IPS DF 19.7 (cell line): ENCODE results near the gene ZNF24.
A peak's percentile ranks its signal among the peaks of the same experiment; 100 is the strongest.

Experiments
- DNase-seq: peaks from one replicate; pipeline ENCODE4 v3.0.0-alpha.2; 2013; ENCODE audit warnings: low read depth, low spot score

The ZNF24 gene

GRCh38 chr18:35296060-35296459 lies 48.2 kb downstream of the ZNF24 start:
- DNase-seq, result no peak

- no peak for DNase-seq
Measured at GRCh38 chr18:35291166-35291565, 53.1 kb downstream of the ZNF24 start.

- DNase-seq, result peak; percentile 79
Measured at GRCh38 chr18:35290094-35290735, 54.0 kb downstream of the ZNF24 start, which contains the start of gene ZSCAN30. ZSCAN30 (minus strand) TSS chr18:35290229; CDS start chr18:35264352, 25,877 bp downstream.

GRCh38 chr18:35289727-35290093 lies 54.5 kb downstream of the ZNF24 start:
- no peak for DNase-seq

- no peak for DNase-seq
Measured at GRCh38 chr18:35289293-35289692, 54.9 kb downstream of the ZNF24 start.

DNA sequence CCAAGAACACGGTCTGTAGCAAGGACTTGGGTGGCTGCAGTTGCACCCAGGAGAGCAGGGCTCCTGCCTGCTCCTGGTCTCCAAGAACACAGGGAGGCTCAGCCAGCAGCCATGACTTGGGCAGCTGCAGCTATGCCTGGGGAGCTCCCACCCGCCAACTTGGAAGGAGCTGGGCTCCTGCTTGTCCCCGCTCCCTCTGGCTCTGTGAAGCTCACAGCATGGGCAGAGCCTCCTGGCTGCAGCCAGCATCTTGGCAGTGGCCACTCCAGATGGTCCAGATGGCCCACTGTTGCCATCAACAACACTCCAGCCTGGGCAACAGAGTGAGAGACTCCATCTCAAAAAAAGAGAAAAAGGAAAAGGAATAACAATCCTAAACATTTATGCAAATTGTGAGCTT lies 59.4 kb downstream of the ZNF24 start:
- no peak for DNase-seq

DNA sequence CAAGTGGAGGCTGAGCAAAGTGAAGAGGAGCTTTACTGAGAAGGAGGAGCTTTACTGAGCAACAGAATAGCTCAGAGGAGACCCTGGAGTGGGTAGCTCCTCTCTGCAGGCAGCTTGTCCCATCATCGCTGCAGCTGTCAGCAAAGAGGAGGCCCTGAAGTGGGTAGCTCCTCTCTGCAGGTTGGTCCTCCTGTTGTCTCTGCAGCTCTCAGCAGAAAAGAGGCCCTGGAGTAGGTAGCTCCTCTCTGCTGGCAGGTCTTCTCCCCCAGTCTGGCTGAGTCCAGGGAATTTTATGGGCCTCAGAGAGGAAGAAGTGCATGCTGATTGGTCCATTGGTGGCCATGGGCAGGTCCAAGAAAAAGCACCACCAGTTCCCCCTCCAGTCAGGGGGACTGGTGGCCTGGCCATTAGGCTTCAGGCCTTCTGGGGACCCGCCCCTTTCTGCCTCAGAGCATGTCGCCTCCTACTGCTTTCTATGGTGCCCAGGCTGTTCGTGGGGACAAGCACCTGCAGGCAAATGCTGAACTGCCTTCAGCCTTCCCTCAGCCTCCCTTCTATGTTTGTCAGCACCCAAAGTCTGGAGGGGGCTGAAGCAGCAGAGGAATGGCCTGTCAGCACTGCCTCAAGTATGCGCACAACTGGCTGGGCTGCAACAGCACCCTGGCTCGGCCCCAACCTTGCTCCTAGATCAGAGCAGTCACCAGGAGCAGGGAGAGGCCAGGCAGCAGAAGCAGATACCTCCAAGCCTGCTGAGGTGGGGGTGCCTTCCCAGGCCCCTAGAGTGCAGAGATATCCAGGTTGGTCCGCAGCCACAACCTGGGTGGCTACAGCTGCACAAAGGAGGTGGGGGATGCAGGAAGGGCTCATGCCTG lies 60.1 kb downstream of the ZNF24 start:
- peak; percentile 35 for DNase-seq

DNA sequence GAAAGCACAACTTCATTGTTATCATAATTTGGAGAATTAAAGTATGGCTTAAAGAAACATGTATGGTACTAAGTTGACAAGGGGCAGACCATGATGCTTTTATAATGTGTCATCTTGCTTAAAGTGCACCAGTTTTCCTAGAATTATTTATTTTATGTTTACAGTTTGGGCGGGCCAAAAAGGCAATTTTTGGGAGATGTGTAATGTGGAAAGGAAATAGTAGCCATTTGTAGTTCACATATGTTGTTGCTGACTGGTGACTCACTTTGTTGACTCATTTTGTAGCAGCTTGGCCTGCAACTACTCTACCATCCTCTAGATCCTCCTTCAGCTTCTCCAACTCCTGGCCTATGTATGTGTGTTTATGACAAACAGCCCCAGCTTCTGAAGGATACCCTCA lies 61.9 kb downstream of the ZNF24 start:
- DNase-seq, result no peak
